NCI-H446 treated with DMSO at 0.1 percent for 48 hours (cell line): ENCODE data around the gene TFR2.
A peak's percentile ranks its signal among the peaks of the same experiment; 100 is the strongest.
"Not testable (repeated sequence)": the region's sequence is repeated elsewhere in the genome, so short reads cannot be mapped to it uniquely, and the experiment has no call there.

Experiments used
- DNase-seq: peaks from one replicate; lab custom pipeline; 2025; lab: John Stamatoyannopoulos, UW

Gene TFR2

GRCh38 chr7:100678291-100678984, 37.1 kb upstream of the TFR2 start:
- no peak for DNase-seq

- DNase-seq: no peak
Measured at GRCh38 chr7:100677308-100678267, 36.2 kb upstream of the TFR2 start.

GRCh38 chr7:100676501-100677306, 35.4 kb upstream of the TFR2 start:
- DNase-seq: no peak

GRCh38 chr7:100675581-100676350, 34.4 kb upstream of the TFR2 start:
- DNase-seq: no peak

- DNase-seq: no peak
Measured at GRCh38 chr7:100675105-100675451, 33.7 kb upstream of the TFR2 start.

- DNase-seq: no peak
Measured at GRCh38 chr7:100674411-100675104, 33.2 kb upstream of the TFR2 start.

- DNase-seq: no peak
Measured at GRCh38 chr7:100673942-100674410, 32.6 kb upstream of the TFR2 start.

GRCh38 chr7:100673302-100673941, 32.1 kb upstream of the TFR2 start, which contains the start of gene GNB2:
Gene GNB2 (plus strand): TSS chr7:100673740. CDS start chr7:100676266, 2,526 bp downstream.
- DNase-seq: peak; percentile 87

- DNase-seq: no peak
Measured at GRCh38 chr7:100671353-100672327, 30.3 kb upstream of the TFR2 start.

- no peak for DNase-seq
Measured at GRCh38 chr7:100670074-100670473, 28.7 kb upstream of the TFR2 start.

- DNase-seq: not testable (repeated sequence)
Measured at GRCh38 chr7:100669106-100669505, 27.8 kb upstream of the TFR2 start.

GRCh38 chr7:100668069-100668449, 26.7 kb upstream of the TFR2 start:
- DNase-seq: no peak

GRCh38 chr7:100667331-100668068, 26.1 kb upstream of the TFR2 start:
- no peak for DNase-seq

- no peak for DNase-seq
Measured at GRCh38 chr7:100665168-100665726, 23.9 kb upstream of the TFR2 start.

GRCh38 chr7:100662194-100662776, 20.9 kb upstream of the TFR2 start:
- DNase-seq: not testable (repeated sequence)

GRCh38 chr7:100655908-100656674, 14.7 kb upstream of the TFR2 start, which contains the start of gene ACTL6B:
Gene ACTL6B (minus strand): TSS chr7:100656448. CDS start chr7:100656354, 94 bp downstream.
- peak; percentile 54 for DNase-seq
